Bronchial epithelial cell (primary cell): ENCODE results near the gene PPP1R12C. TPM values are rescaled to one million over a fixed set of nuclear protein-coding genes. Genes with fewer than 3 reads are reported as not detected.
"Not testable (repeated sequence)": the region's sequence is repeated elsewhere in the genome, so short reads cannot be mapped to it uniquely, and the experiment has no call there.

ENCODE experiments used
- DNase-seq: peaks from one replicate; pipeline ENCODE4 v3.0.0-alpha.2; 2010; ENCODE audit warnings: low read depth
- FAIRE-seq: peaks from 2 replicates; lab custom pipeline; 2011; peaks lifted over from hg19 to GRCh38; lab: Jason Lieb, UNC
- H3K27me3 ChIP-seq: 2 replicates; pipeline ENCODE4 v1.5.1; 2011; ENCODE audit warnings: low read length; ENCODE audit not compliant: control insufficient read depth, insufficient read depth
- H3K36me3 ChIP-seq: 2 replicates; pipeline ENCODE4 v1.5.1; 2011; ENCODE audit warnings: low read length; ENCODE audit not compliant: control insufficient read depth, insufficient read depth
- H3K4me3 ChIP-seq: 2 replicates; pipeline ENCODE4 v1.5.1; 2011; ENCODE audit warnings: mild to moderate bottlenecking, low read depth, low read length, control low read depth
- total RNA-seq: library from RNA; depleted of rRNA; stranded (reverse); fragments of >200 nt; gene quantifications from 2 replicates; pipeline ENCODE4 v1.2.1, GENCODE V29; 2014
- TF ChIP-seq, protein P1 (sequence below): IDR thresholded peaks from 2 replicates; pipeline ENCODE4 v1.5.1; 2011; ENCODE audit warnings: mild to moderate bottlenecking, moderate library complexity, low read length, control low read depth, inconsistent platforms; ENCODE audit not compliant: insufficient read depth, severe bottlenecking

The PPP1R12C gene
- total RNA-seq, 1 donor from 2014 or later: 22.9 TPM

GRCh38 chr19:55070466-55071128, 46.8 kb downstream of the PPP1R12C start:
- H3K4me3 ChIP-seq: no peak overlapping the region
- peak; percentile 26 for DNase-seq
- TF ChIP-seq, protein P1, sequence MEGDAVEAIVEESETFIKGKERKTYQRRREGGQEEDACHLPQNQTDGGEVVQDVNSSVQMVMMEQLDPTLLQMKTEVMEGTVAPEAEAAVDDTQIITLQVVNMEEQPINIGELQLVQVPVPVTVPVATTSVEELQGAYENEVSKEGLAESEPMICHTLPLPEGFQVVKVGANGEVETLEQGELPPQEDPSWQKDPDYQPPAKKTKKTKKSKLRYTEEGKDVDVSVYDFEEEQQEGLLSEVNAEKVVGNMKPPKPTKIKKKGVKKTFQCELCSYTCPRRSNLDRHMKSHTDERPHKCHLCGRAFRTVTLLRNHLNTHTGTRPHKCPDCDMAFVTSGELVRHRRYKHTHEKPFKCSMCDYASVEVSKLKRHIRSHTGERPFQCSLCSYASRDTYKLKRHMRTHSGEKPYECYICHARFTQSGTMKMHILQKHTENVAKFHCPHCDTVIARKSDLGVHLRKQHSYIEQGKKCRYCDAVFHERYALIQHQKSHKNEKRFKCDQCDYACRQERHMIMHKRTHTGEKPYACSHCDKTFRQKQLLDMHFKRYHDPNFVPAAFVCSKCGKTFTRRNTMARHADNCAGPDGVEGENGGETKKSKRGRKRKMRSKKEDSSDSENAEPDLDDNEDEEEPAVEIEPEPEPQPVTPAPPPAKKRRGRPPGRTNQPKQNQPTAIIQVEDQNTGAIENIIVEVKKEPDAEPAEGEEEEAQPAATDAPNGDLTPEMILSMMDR: no peak
- peaks cover 2% of the 10 kb centered on the region for H3K27me3 ChIP-seq
- no peak for FAIRE-seq
- H3K36me3 ChIP-seq: no peaks in the 10 kb centered on the region

- peak; percentile 93 for FAIRE-seq
- TF ChIP-seq, protein P1: no peak
- no peaks in the 10 kb centered on the region for H3K36me3 ChIP-seq
- no peak for DNase-seq
- H3K27me3 ChIP-seq: peaks cover 2% of the 10 kb centered on the region
- H3K4me3 ChIP-seq: no peak overlapping the region
Observed at GRCh38 chr19:55069865-55070197, 47.6 kb downstream of the PPP1R12C start.

DNA sequence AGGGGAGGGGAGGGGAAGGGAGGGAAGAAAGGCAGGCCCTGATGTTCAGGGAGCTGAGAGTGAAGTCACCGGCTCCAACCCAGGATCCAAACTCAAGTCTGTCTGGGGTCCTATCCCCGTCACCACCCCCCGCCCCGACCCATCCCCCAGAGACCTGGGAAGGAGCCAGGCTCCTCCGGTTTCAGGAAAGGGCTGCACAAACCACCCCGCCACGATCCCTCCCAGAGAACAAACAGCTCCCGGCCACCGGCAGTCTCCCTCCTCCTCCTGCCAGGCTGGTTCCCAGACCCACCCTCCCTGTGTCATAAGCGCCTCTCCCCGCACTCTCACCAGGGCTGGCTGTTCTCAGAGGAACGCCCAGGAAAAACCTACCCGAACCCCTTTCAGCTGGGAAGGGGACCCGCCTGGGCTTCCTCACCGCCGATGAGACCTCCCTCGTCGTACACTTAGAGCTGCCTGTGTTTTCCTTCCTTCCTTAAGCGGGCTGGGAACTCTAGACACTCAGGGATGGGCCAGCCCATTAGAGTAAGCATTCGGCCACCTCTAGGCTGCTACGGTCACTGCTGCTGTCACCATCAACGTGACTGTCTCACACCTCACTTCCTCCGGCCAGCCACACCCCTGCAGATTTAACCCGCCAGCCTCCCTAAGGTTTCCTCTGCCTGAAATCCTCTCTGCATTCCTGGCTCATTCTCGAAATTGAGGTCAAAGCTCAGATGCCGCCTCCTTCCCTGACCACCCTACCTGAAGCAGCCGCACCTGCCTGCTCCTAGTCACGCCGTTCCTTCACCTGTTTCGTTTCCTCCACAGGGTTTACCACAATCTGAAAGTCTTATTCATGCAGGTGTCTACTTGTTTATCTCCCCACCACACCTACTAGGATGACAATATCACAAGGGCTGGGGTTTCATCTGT, 48.2 kb downstream of the PPP1R12C start:
- peaks cover 2% of the 10 kb centered on the region for H3K27me3 ChIP-seq
- FAIRE-seq: no peak
- H3K36me3 ChIP-seq: no peaks in the 10 kb centered on the region
- H3K4me3 ChIP-seq: peak overlapping the region; percentile 49
- DNase-seq: peak; percentile 81
- TF ChIP-seq, protein P1: no peak

DNA sequence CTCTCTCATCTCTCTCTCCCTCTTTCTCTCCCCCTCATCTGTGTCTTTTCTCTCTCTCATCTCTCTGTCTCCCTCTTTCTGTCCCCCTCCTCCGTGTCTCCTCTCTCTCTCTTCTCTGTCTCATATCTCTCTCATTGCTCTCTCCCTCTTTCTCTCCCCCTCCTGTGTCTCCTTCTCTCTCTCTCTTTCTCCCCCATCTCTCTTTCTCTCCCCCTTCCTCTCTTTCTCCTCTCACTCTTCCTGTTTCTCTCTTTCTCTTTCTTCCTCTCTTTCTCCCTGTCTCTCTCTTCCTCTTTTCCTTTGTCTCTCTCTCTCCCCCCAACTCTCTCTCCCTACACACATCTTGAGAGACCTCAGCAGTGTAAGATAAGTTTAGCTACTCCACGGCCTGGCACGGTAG, 49.6 kb downstream of the PPP1R12C start:
- DNase-seq (no peak), FAIRE-seq (no peak)
- TF ChIP-seq, protein P1: no peak
- Histone ChIP-seq H3K4me3 (no peak overlapping the region), H3K27me3 (peaks cover 2% of the 10 kb centered on the region), H3K36me3 (no peaks in the 10 kb centered on the region)

DNA sequence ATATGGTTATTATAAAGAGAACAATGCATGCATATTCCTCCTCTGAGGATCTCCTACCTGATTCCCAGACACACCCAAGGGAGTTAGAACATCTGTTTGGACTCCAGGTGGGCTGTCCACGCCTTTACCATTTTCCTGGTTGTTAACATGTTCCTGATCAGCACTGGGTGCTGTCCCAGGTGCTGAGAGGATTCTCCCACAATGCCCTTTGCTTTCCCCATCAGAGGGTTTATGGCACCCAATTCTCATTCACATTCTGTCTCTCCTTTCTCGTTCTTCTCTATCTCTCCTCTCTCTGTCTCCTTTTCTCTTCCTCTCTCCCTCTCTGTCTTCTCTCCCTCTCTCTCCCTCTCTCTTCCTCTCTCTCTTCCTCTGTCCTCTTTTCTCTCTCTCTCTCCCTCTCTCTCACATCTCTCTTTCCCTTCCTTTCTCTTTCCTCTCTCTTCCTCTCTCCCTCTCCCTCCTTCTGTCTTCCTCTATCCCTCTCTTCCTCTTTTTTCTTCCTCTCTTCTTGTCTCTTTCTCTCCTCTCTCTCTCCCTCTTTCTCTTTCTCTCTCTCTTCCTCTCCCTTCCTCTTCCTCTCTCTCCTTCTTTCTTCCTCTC, 51.2 kb downstream of the PPP1R12C start:
- TF ChIP-seq, protein P1: no peak
- no peak for FAIRE-seq

GRCh38 chr19:55065516-55065915, 51.9 kb downstream of the PPP1R12C start:
- not testable (repeated sequence) for H3K27me3 ChIP-seq, H3K36me3 ChIP-seq, H3K4me3 ChIP-seq, DNase-seq, FAIRE-seq

More for the DNA sequence above, 51.2 kb downstream of the PPP1R12C start:
- H3K36me3 ChIP-seq: no peaks in the 10 kb centered on the region
- DNase-seq: peak; percentile 22
- no peak overlapping the region for H3K4me3 ChIP-seq
- H3K27me3 ChIP-seq: peaks cover 2% of the 10 kb centered on the region
